NCI-H345 treated with DMSO at 0.1 percent for 48 hours (cell line): ENCODE results near the gene FST.

Experiments used
- DNase-seq: peaks from one replicate; lab custom pipeline; 2025; ENCODE audit not compliant: unreplicated experiment; lab: John Stamatoyannopoulos, UW

Gene FST

GRCh38 chr5:53473633-53474032, 6.8 kb upstream of the FST start:
- no peak for DNase-seq

- DNase-seq: no peak
These were observed 5.1 kb upstream of the FST start for GRCh38 chr5:53475320-53475719.

DNA sequence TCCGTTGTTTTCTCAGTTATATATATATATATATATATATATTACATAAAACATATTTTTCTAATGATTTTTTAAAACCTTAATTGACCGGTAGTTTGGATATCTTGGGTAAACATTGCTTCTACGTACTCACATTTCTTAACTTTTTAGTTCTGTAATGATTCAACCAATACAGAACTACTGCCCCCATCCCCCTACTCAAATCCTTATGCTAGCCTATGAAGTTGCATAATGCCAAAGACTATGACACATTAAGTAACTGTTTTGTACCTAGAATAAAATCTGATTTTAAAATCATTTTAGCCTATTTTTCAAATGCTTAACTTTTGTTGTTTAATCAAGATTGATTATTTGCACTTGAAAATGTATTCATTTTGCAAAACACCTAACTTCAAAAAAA, 4.4 kb upstream of the FST start:
- DNase-seq: no peak

GRCh38 chr5:53476531-53477480, 3.6 kb upstream of the FST start:
- peak; percentile 37 for DNase-seq

DNA sequence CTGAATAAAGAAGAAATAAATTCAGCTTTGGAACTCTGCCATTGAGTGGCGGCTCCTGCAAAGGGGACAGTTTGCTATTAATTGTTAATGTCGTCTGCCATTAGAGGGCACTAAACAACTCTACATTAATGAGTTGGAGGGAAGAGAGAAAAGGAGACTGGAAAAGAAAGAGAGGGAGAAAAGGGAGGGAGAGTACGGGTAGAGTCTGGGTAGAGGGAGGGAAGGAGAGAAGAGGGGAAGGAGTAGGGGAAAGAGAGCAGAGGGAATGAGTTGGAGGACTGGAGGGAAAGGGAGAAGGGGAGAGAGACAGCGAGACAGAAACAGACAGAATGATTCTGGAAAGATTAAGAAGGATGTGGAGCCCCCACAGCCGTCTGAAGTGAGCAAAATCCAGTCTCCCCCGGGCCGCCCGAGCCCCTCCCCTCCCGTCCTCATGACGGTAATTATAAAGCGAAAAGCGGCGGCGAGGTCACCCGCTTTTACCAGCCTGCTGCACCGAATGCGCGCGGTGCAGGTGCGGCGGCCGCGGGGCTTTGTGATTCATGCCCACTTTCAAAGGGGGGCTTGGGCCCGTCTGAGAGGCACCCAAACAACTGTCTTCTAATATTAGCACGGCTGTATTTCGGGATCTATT, 1.9 kb upstream of the FST start:
- DNase-seq: peak; percentile 88

DNA sequence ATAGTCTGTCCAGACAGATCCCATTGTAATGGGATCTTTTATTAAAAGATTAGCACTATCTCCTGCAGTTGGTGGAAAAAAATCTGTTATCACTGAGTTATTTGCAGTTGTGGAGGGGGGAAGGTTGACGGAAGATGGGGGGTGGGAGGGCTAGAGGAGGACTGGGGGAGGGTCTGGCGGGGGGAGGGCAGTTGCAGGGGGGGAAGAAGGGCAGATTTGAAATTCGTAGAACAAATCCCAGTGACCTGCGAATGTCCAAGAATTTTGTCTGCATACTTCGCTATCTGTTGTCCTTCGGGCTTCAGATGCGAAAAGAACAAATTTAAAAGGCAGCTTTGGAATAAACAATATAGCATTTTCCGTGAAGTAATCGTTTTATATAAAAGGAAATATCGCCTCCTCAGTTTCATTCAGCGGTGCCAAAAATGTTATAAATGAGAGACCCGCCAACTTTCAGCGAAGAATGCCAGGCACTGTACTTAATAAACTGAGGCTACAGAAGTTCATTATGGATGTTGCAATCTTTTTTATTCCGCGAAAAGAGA, 1.3 kb upstream of the FST start:
- peak; percentile 49 for DNase-seq

DNA sequence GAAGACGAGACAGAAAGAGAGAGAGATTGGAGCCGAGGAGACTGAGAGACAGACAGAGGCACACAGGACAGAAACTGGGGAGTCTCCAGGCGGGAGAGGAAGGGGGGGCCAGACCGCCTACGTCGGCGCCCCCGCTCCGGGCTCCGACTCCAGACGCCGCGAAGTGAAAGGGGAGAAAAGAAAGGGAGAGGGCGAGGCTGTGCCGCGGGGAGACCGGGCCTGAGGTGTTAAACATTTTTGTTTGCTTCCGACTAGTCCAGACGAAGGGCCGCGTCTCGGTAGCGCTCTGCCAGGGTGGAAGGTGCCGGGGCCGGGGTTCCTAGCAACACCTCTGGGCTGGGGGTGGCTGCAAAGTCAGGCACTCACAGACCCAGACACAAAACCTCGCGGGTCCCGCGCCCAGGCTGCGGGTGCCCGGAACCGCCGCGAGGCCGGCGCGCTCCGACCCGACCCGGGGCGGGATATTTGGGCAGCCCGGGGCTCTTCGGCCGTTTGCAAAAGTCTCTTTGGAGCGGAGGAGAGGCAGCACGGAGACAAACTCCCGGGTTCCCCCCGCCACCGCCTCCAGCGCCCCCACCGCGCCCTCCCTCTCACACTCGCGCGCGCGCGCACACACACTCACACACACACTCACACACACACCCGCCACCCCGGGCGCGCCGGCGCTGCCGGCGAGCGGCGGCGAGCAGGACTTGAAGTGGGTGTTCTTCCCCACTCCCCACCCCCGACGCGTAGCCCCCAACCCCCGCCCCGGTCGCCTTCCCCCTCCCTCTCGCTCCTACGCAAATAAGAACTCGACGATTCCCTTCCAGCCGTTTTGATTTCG, 626 bp upstream of the FST start:
- DNase-seq: peak; percentile 36

DNA sequence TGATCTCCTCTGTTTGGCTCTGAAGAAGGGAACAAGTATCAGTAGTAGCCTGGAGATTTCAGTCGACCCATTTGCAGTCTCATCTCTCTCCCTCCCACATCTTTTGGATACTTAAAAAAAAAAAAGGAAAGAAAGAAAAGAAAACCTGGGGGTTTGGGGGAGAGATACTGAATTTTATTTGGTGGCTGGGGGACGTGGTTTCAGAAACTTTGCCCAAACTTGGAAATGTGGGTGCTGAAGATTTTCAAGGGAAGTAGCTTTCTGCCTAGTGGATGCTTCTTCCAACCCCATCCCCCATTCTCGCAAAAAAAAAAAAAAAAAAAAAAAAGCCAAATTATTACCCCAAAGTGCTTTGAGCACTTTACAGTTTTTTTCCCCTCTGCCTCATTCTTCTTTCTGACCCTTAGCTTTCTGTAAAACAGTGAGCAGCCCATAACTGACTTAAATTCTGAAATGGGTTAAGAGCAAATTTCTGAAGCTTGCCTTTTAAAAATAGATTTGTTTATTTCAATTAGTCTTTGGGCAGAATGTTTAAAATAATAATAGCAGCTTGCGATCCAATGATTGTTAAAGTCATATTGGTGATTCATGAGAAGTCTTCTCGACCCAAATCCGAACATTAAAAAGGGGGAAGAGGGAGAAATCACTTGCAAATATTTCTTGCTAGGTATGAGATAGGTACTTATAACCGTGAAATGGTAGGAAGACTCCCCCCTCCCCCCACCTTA, 894 bp downstream of the FST start:
- DNase-seq: no peak

DNA sequence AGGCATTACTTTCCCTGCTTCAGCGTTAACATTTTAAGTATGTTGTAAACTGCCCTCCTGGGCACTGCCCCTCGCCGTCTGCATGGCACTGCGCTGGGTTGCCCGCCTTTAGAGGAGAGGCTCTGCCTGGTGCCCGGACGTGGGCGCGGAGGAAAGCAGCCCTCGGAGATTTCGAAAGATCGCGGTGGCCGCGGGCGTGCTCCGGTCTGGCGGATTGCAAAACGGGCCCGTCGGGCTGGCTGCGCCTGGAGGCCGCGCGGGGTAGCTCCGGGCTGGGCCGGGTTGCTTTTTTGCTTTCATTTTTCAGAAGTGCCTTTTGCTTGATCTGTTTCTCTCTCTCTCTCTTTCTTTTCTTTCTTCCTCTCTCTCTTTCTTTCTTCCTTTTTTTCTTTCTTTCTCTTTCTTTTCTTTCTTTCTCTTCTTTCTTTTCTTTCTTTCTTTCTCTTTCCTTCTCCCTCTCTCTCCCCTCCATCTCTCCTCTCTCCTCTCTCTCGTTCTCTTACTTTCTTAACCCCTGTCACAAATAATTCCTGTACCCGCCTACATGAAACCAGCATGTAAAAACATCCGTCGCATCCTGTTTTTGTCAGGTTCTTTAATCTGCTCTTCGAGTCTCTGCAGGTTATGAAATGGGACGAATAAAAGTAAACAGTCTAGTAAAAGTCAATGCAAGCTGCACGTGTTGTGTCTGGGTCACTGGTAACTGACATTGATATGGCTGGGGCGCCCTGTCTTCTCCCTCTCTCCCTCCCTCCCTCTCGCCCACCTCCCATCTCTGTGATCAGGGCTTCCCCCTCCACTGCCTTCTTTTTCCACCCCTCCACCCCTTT, 1.7 kb downstream of the FST start:
- DNase-seq: peak; percentile 43

DNA sequence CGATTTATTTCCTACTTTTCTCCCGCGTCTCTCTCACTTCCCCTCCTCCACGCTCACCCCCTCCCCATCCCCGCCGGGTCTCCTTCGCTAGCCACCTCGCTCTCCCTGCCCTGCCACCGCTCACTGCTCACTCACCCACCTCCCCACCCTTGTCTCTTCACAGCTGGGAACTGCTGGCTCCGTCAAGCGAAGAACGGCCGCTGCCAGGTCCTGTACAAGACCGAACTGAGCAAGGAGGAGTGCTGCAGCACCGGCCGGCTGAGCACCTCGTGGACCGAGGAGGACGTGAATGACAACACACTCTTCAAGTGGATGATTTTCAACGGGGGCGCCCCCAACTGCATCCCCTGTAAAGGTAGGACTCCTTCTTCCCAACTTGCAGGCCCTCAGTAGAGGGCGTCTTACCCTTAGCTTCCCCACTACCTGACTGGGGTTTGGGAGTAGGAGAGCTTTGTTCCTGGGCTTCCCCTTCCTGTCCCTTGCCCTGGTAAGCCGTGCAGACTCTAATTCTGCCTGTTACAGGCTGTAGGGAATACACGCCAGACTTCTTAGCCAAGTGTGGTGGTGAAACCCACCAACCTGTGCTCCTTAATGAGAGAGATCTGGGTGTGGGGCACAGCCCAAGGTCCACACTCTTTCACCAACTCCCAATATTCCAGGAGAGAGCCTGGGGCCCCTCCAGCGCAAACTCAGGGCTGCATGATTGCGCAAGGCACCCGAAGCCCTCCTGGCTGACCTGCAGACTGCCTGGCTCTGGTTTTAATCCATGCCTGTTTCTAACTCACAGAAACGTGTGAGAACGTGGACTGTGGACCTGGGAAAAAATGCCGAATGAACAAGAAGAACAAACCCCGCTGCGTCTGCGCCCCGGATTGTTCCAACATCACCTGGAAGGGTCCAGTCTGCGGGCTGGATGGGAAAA, 2.5 kb downstream of the FST start:
- DNase-seq: no peak

DNA sequence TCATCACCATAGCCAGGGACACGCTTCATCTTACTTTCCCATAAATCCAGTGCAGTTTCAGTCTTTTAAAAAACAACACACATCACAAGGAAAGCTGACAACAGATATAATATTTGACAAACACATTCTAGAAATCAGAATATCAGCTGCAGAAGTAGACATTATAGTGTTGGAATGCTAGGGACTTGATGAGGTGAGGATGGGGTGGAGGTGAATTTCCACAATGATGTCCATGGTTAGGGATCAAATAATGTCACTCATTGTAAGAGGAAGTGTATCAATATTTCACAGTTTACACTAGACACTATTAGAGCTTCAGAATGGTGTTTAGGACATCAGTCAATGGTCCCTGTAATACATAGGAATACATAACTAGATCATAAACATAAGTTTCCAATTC, 7.0 kb downstream of the FST start:
- no peak for DNase-seq

- DNase-seq: no peak
These were observed 7.8 kb downstream of the FST start for GRCh38 chr5:53488195-53488722.

DNA sequence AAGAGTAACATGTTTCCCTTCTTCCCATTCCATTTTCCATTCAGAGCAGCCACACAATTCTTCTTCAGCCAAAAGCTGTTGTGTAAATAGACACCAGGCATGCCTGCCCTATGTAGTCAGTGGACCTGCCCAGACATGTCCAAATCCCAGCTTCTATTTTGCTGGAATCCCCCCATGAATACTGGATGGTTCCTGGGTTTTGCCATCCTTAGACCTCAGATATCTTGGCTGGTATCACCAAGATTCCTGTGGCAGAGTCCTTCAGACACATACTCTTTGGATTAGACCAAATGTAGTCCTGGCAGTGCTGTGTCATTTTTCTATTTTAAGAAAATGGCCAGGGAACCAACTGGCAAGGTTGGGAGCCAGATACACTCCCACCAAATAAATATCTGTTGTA, 10.3 kb downstream of the FST start:
- DNase-seq: no peak

DNA sequence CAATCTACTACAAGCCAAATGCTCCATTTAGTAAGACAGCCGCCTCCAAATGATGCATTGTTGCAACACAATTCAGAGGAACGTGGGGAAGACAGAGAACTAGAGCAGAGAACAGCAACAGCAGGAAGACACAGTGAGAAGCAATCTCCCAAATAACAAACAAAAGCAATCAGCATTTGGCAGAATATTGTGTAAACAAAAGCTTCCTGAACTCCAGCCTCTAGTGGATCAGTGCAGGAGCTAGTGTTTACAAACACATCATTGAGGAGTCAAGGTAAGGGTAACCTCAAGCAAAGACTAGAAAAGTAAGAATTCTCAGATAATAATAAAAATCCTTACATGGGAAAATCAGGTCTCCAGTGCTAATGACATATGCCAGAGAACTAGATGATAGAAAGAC, 20.6 kb downstream of the FST start:
- DNase-seq: no peak

GRCh38 chr5:53503562-53504218, 23.3 kb downstream of the FST start:
- no peak for DNase-seq

DNA sequence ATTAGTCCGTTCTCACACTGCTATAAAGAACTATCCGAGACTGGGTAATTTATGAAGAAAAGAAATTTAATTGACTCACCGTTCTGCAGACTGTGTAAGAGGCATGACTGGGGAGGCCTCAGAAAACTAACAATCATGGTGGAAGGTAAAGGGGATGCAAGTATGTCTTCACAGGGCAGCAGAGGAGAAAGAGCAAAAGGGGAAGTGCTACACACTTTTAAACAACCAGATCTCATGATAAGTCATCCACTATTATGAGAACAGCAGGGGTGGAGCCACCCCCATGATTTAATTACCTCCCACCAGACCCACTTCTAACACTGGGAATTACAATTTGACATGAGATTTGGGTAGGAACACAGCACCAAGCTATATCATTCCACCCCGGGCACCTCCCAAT, 26.6 kb downstream of the FST start:
- no peak for DNase-seq

DNA sequence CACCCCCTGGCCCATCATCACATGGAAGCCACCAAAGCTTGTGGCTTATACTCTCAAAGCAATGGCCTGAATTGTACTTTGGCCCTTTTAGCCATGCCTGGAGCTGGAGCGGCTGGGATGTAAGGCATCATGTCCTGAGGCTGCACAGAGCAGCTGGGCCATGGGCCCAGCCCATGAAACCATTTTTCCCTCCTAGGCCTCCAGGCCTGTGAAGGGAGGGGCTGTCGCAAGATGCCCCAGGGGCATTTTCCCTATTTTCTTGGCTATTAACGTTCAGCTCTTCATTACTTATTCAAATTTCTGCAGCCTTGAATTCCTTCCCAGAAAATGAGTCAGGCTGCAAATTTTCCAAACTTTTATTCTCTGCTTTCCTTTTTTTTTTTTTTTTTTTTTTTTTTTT, 27.7 kb downstream of the FST start:
- no peak for DNase-seq

DNA sequence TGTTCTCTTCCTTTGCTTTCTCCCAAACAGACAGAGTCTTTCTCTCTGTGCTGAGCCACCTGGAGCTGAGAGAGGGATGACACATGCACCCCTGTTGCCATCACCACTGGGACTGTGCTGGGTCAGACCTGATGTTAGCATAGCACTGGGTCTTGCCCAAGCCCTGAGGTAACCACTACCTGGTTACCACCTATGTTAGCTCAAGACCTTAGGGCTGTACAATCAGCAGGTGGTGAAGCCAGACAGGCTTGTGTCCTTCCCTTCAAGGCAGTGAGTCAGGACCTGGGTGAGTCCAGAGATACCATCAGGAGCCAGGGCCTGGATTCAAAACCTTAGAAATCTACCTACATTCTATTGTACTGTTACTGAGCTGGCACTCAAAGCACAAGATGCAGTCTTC, 32.1 kb downstream of the FST start:
- DNase-seq: no peak
